OCI-LY7 (cell line): ENCODE measurements around the gene ZNF213. TPM values are rescaled to one million over a fixed set of nuclear protein-coding genes. Genes with fewer than 3 reads are reported as not detected.

Experiments
- BruUV-seq: library from RNA; stranded (reverse); fragments of 400-500 nt; replicated peaks from 2 replicates; lab custom pipeline; 2021; lab: Mats Ljungman, UMichigan
- CTCF ChIA-PET: fragments of 300-600 bp; sonication (Branson Sonifier 250); formaldehyde crosslinking; loops from one replicate; lab custom pipeline; 2022; ENCODE audit warnings: antibody characterized with exemption; ENCODE audit not compliant: unreplicated experiment; lab: Charles Lee
- POLR2A ChIA-PET: fragments of 300-600 bp; sonication (Branson Sonifier 250); formaldehyde crosslinking; loops from one replicate; lab custom pipeline; 2022; ENCODE audit warnings: antibody characterized with exemption; lab: Charles Lee
- DNase-seq: peaks from one replicate; pipeline ENCODE4 v3.0.0-alpha.2; 2015; ENCODE audit warnings: low spot score
- H2AFZ ChIP-seq: fragments of 200-600 bp; sonication (generic), shearing (Covaris generic); 2 replicates; pipeline ENCODE4 v1.6.1; 2014; ENCODE audit warnings: mild to moderate bottlenecking, antibody characterized with exemption, low read length, moderate library complexity
- H3K27ac ChIP-seq: fragments of 200-600 bp; sonication (generic); 2 replicates; pipeline ENCODE4 v1.5.1; 2014; ENCODE audit warnings: mixed run types, low read depth, mild to moderate bottlenecking, moderate library complexity, low read length, inconsistent platforms; ENCODE audit not compliant: poor library complexity, severe bottlenecking
- H3K36me3 ChIP-seq: fragments of 200-600 bp; sonication (generic); 2 replicates; pipeline ENCODE4 v1.6.1; 2014; ENCODE audit warnings: mild to moderate bottlenecking, antibody characterized with exemption, low read length, moderate library complexity, mixed read lengths; ENCODE audit not compliant: insufficient read depth
- H3K4me1 ChIP-seq: fragments of 200-600 bp; sonication (generic); 2 replicates; pipeline ENCODE4 v1.5.1; 2014; ENCODE audit warnings: mild to moderate bottlenecking, low read length; ENCODE audit not compliant: insufficient read depth, poor library complexity, severe bottlenecking
- H3K4me2 ChIP-seq: fragments of 200-600 bp; sonication (generic); 2 replicates; pipeline ENCODE4 v1.6.1; 2014; ENCODE audit warnings: mild to moderate bottlenecking, low read length
- H3K4me3 ChIP-seq: fragments of 200-600 bp; sonication (generic); 2 replicates; pipeline ENCODE4 v1.5.1; 2014; ENCODE audit warnings: mild to moderate bottlenecking, low read depth, low read length; ENCODE audit not compliant: poor library complexity, severe bottlenecking
- H3K79me2 ChIP-seq: fragments of 200-600 bp; sonication (generic); 2 replicates; pipeline ENCODE4 v1.6.1; 2016; ENCODE audit warnings: low read depth, mild to moderate bottlenecking, low read length, moderate library complexity, mixed read lengths; ENCODE audit not compliant: insufficient read depth
- H3K9me2 ChIP-seq: fragments of 200-600 bp; sonication (generic); 2 replicates; pipeline ENCODE4 v1.6.1; 2016; ENCODE audit warnings: mild to moderate bottlenecking, low read length, mixed read lengths; ENCODE audit not compliant: insufficient read depth
- H3K9me3 ChIP-seq: fragments of 200-600 bp; sonication (generic); 2 replicates; pipeline ENCODE4 v1.6.1; 2014; ENCODE audit warnings: mild to moderate bottlenecking, mixed run types, low read length, mixed read lengths
- H4K20me1 ChIP-seq: fragments of 200-600 bp; sonication (generic); 2 replicates; pipeline ENCODE4 v1.6.1; 2014; ENCODE audit warnings: mild to moderate bottlenecking, antibody characterized with exemption, low read length, moderate library complexity, mixed read lengths; ENCODE audit not compliant: insufficient read depth
- EZH2phosphoT487 ChIP-seq: fragments of 200-600 bp; sonication (generic); IDR thresholded peaks from 2 replicates; pipeline ENCODE4 v1.6.1; 2018; ENCODE audit warnings: low read depth, borderline replicate concordance, mild to moderate bottlenecking, mixed run types, antibody characterized with exemption, low read length, moderate library complexity, mixed read lengths
- intact Hi-C: fragments of 100-400 bp; cut with micrococcal nuclease; formaldehyde crosslinking; loops from one replicate; pipeline ENCODE4 v1.10.0; 2022; ENCODE audit not compliant: unreplicated experiment
- total RNA-seq, 2 experiments: library from RNA; depleted of rRNA in 1 of 2; stranded (reverse); fragments of >200 nt in 1 of 2; shearing (Covaris generic) in 1 of 2; gene quantifications; 2 replicates each; pipeline ENCODE4 v1.2.3, GENCODE V29; 2014 to 2022
- TF ChIP-seq, protein P1 (sequence below): fragments of 200-600 bp; sonication (generic); conservative IDR thresholded peaks from 2 replicates; pipeline ENCODE4 v1.5.1; 2014; ENCODE audit warnings: mild to moderate bottlenecking, antibody characterized with exemption, low read length, moderate library complexity, mixed read lengths

Gene ZNF213
- total RNA-seq, 2 experiments from 2014 or later: 3.4 to 9.1 TPM

DNA sequence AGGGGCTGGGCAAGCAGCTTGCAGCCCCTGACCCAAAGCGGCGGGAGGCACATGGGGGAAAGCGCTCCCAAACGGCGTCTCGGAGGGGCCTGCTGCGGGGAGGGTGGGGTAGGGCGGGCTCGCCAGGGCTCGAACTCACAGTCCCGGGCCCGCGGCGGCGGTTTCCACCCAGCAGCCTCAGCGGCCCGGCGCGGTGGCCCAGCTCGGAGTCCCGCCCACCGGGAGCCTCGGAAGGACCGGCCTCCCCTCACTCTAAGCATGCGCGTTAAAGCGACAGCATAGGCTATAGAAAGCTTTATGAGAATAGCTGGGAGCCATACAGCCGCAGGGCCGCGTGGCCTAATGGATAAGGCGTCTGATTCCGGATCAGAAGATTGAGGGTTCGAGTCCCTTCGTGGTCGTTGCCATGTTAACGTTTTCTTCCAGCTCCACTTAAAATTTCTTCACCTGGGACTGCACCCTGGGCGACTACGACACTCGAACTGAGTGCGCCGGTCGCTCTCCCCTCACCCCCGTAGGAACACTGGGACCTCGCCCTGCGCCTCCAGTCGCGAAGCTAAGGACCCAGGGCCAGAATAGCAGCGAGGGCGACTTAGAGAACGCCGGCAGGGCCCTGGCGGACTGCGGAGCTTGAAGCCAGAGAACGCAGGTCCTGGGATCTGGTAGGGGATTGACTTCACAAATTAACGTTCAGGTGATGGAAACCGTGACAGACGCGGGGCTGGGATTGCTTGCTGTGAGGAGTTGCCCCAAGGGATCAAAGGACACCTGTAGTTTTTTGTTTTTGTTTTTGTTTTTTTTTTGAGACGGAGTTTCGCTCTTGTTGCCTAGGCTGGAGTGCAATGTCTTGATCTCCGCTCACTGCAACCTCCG is 15.8 kb downstream of the ZNF213 start:
- peak overlapping the region; percentile 79 for H3K4me3 ChIP-seq
- H3K4me2 ChIP-seq: peak overlapping the region; percentile 94
- intact Hi-C loops: loop anchor here (1.0 to 10.0 kb wide), 5 partner anchors 15 to 474 kb away; partner anchors contain the start of genes CLUAP1, ZNF213 and ZNF263
- peak overlapping the region; percentile 66 for H3K27ac ChIP-seq
- TSS peak; percentile 98 for BruUV-seq
- ChIA-PET CTCF (interaction anchor here (0.8 kb wide), 1 partner anchor 11 kb away, joined by 4 read pairs; no protein-coding TSS in a partner anchor), POLR2A (interaction anchor here (0.8 kb wide), 2 partner anchors 16 to 76 kb away, joined by 3 to 9 read pairs; partner anchors contain the start of gene ZNF213)
- no peaks in the 10 kb centered on the region for H3K79me2 ChIP-seq
- TF ChIP-seq, protein P1, sequence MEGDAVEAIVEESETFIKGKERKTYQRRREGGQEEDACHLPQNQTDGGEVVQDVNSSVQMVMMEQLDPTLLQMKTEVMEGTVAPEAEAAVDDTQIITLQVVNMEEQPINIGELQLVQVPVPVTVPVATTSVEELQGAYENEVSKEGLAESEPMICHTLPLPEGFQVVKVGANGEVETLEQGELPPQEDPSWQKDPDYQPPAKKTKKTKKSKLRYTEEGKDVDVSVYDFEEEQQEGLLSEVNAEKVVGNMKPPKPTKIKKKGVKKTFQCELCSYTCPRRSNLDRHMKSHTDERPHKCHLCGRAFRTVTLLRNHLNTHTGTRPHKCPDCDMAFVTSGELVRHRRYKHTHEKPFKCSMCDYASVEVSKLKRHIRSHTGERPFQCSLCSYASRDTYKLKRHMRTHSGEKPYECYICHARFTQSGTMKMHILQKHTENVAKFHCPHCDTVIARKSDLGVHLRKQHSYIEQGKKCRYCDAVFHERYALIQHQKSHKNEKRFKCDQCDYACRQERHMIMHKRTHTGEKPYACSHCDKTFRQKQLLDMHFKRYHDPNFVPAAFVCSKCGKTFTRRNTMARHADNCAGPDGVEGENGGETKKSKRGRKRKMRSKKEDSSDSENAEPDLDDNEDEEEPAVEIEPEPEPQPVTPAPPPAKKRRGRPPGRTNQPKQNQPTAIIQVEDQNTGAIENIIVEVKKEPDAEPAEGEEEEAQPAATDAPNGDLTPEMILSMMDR: no peak
- TF ChIP-seq EZH2phosphoT487: no peak
- DNase-seq: peak; percentile 97
- no peaks in the 10 kb centered on the region for H3K9me2 ChIP-seq
- no peaks in the 10 kb centered on the region for H3K9me3 ChIP-seq
- no peaks in the 10 kb centered on the region for H3K36me3 ChIP-seq
- H2AFZ ChIP-seq: peak overlapping the region; percentile 78
- peaks cover 17% of the 10 kb centered on the region for H3K4me1 ChIP-seq
- H4K20me1 ChIP-seq: no peaks in the 10 kb centered on the region

DNA sequence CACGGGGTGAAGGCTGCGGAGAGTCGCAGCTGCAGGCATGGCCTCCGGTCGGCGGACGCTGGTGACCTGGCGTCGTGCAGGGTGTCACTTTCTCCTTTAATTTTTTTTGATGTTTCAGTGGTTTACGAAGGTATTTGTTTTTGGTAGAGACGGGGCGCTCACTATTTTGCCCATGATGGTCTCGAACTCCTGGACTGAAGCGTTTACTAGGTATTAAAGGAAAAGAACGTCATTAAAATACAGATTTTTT is 17.1 kb downstream of the ZNF213 start:
- Histone ChIP-seq H3K9me2 (no peaks in the 10 kb centered on the region), H3K79me2 (no peaks in the 10 kb centered on the region), H3K27ac (no peak overlapping the region), H3K9me3 (no peaks in the 10 kb centered on the region), H3K36me3 (no peaks in the 10 kb centered on the region), H3K4me2 (peak overlapping the region; percentile 94), H3K4me1 (peaks cover 17% of the 10 kb centered on the region), H3K4me3 (peak overlapping the region; percentile 79), H2AFZ (peak overlapping the region; percentile 48; the same call in 1 of the 2 replicates), H4K20me1 (no peaks in the 10 kb centered on the region)
- ChIA-PET CTCF (no interaction called here), POLR2A (no interaction called here)
- BruUV-seq: no TSS peak
- no peak for DNase-seq
- TF ChIP-seq, protein P1: no peak
- TF ChIP-seq EZH2phosphoT487: no peak
- intact Hi-C loops: loop anchor here (1.0 to 10.0 kb wide), 4 partner anchors 14 to 473 kb away; partner anchors contain the start of gene CLUAP1
